ENCODE results near the gene SUPT4H1. TPM values are rescaled to one million over a fixed set of nuclear protein-coding genes. Genes with fewer than 3 reads are reported as not detected.

The SUPT4H1 gene
- total RNA-seq, 1 experiment from 2014 or later, result 74.8 TPM

GRCh38 chr17:58357312-58358297, 5.6 kb upstream of the SUPT4H1 start:
- Histone ChIP-seq H3K27me3 (ENCODE audit: insufficient read depth, low read depth) (0 out of 2 replicates have a peak, but pooled peaks cover 4% of the 10 kb centered on the region), H4K20me1 (ENCODE audit: insufficient read depth) (no peaks in the 10 kb centered on the region), H3K36me3 (ENCODE audit: low read depth) (no peaks in the 10 kb centered on the region), H3K4me3 (no peak overlapping the region), H3F3A (ENCODE audit: insufficient read depth, low read depth) (peaks cover 6% of the 10 kb centered on the region), H2AFZ (no peak overlapping the region), H3K79me2 (ENCODE audit: low read depth) (no peaks in the 10 kb centered on the region), H3K9me3 (ENCODE audit: insufficient read depth, low read depth) (no peaks in the 10 kb centered on the region), H3K4me1 (replicated peaks; ENCODE audit: insufficient read depth) (peaks cover 9% of the 10 kb centered on the region), H3K9me2 (ENCODE audit: insufficient read depth) (no peaks in the 10 kb centered on the region), H3K4me2 (no peak overlapping the region), H3K27ac (no peak overlapping the region)
- intact Hi-C loops (cut with micrococcal nuclease; ENCODE audit: unreplicated experiment), result no loop called here
- no peak for TF ChIP-seq EZH2 (IDR thresholded peaks at IDR 0.05; ENCODE audit: low read depth)
- TF ChIP-seq, protein P1, sequence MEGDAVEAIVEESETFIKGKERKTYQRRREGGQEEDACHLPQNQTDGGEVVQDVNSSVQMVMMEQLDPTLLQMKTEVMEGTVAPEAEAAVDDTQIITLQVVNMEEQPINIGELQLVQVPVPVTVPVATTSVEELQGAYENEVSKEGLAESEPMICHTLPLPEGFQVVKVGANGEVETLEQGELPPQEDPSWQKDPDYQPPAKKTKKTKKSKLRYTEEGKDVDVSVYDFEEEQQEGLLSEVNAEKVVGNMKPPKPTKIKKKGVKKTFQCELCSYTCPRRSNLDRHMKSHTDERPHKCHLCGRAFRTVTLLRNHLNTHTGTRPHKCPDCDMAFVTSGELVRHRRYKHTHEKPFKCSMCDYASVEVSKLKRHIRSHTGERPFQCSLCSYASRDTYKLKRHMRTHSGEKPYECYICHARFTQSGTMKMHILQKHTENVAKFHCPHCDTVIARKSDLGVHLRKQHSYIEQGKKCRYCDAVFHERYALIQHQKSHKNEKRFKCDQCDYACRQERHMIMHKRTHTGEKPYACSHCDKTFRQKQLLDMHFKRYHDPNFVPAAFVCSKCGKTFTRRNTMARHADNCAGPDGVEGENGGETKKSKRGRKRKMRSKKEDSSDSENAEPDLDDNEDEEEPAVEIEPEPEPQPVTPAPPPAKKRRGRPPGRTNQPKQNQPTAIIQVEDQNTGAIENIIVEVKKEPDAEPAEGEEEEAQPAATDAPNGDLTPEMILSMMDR (conservative IDR thresholded peaks at IDR 0.05), result no peak
- ChIA-PET POLR2A (ENCODE audit: unreplicated experiment) (no interaction called here), CTCF (no interaction called here)
- DNase-seq, result no peak
- no TSS peak for BruUV-seq (replicated peaks)

GRCh38 chr17:58356231-58356630, 4.2 kb upstream of the SUPT4H1 start:
- Histone ChIP-seq H2AFZ (no peak overlapping the region), H3K27ac (no peak overlapping the region), H3K4me1 (replicated peaks; ENCODE audit: insufficient read depth) (peaks cover 11% of the 10 kb centered on the region), H4K20me1 (ENCODE audit: insufficient read depth) (no peaks in the 10 kb centered on the region), H3F3A (ENCODE audit: insufficient read depth, low read depth) (peaks cover 9% of the 10 kb centered on the region), H3K36me3 (ENCODE audit: low read depth) (no peaks in the 10 kb centered on the region), H3K9me3 (ENCODE audit: insufficient read depth, low read depth) (no peaks in the 10 kb centered on the region), H3K4me3 (no peak overlapping the region), H3K79me2 (ENCODE audit: low read depth) (peaks cover 7% of the 10 kb centered on the region), H3K4me2 (no peak overlapping the region), H3K9me2 (ENCODE audit: insufficient read depth) (no peaks in the 10 kb centered on the region), H3K27me3 (ENCODE audit: insufficient read depth, low read depth) (0 out of 2 replicates have a peak, but pooled peaks cover 4% of the 10 kb centered on the region)
- ChIA-PET CTCF (no interaction called here), POLR2A (ENCODE audit: unreplicated experiment) (interaction anchor here (1.0 kb wide), 1 partner anchor 1182 kb away, joined by 3 read pairs; no protein-coding TSS in a partner anchor)
- BruUV-seq (replicated peaks), result no TSS peak
- intact Hi-C loops (cut with micrococcal nuclease; ENCODE audit: unreplicated experiment), result no loop called here
- DNase-seq, result no peak
- no peak for TF ChIP-seq EZH2 (IDR thresholded peaks at IDR 0.05; ENCODE audit: low read depth)

GRCh38 chr17:58354541-58355216, 2.7 kb upstream of the SUPT4H1 start:
- CTCF ChIA-PET, result no interaction called here
- intact Hi-C loops (cut with micrococcal nuclease; ENCODE audit: unreplicated experiment), result no loop called here

More at GRCh38 chr17:58354541-58355216, 2.7 kb upstream of the SUPT4H1 start:
- Histone ChIP-seq H3K4me1 (replicated peaks; ENCODE audit: insufficient read depth) (peaks cover 16% of the 10 kb centered on the region), H3K27me3 (ENCODE audit: insufficient read depth, low read depth) (0 out of 2 replicates have a peak, but pooled peaks cover 4% of the 10 kb centered on the region), H2AFZ (no peak overlapping the region), H3K79me2 (ENCODE audit: low read depth) (peaks cover 14% of the 10 kb centered on the region), H3K4me2 (no peak overlapping the region), H3K36me3 (ENCODE audit: low read depth) (no peaks in the 10 kb centered on the region; the same call in 1 of the 2 replicates), H3K9me2 (ENCODE audit: insufficient read depth) (no peaks in the 10 kb centered on the region), H3K4me3 (no peak overlapping the region), H3K27ac (no peak overlapping the region), H3K9me3 (ENCODE audit: insufficient read depth, low read depth) (no peaks in the 10 kb centered on the region), H3F3A (ENCODE audit: insufficient read depth, low read depth) (peaks cover 9% of the 10 kb centered on the region), H4K20me1 (ENCODE audit: insufficient read depth) (no peaks in the 10 kb centered on the region)
- no peak for DNase-seq
- no TSS peak for BruUV-seq (replicated peaks)
- no peak for TF ChIP-seq EZH2 (IDR thresholded peaks at IDR 0.05; ENCODE audit: low read depth)
- TF ChIP-seq, protein P1 (conservative IDR thresholded peaks at IDR 0.05), result no peak
- POLR2A ChIA-PET (ENCODE audit: unreplicated experiment), result no interaction called here
